Stimulated activated CD8-positive, alpha-beta memory T cell treated with anti-CD3 and anti-CD28 coated beads, Interleukin-4, amount 100 ng/mL, for 4 hours (primary cell): ENCODE data around the gene CYP2S1.

Experiments
- DNase-seq, 2 donors: peaks; one replicate each; pipeline ENCODE4 v3.0.0-alpha.2; 2020; ENCODE audit warnings: low read depth in 2 of 2, low spot score in 1 of 2

The CYP2S1 gene

GRCh38 chr19:41194157-41194552 is 1.1 kb downstream of the CYP2S1 start:
- DNase-seq: no peak

GRCh38 chr19:41195675-41196497 is 2.9 kb downstream of the CYP2S1 start:
- DNase-seq: no peak

- no peak for DNase-seq
Measured at GRCh38 chr19:41198559-41198958, 5.5 kb downstream of the CYP2S1 start.

- no peak for DNase-seq
Measured at GRCh38 chr19:41203371-41203770, 10.4 kb downstream of the CYP2S1 start.

GRCh38 chr19:41204338-41204737 is 11.3 kb downstream of the CYP2S1 start:
- DNase-seq: peak; percentile 64 to 67

- DNase-seq: no peak
Measured at GRCh38 chr19:41205995-41206394, 13.0 kb downstream of the CYP2S1 start.

- no peak for DNase-seq
Measured at GRCh38 chr19:41206456-41206855, 13.4 kb downstream of the CYP2S1 start.

- DNase-seq: no peak
Measured at GRCh38 chr19:41206926-41207750, 14.1 kb downstream of the CYP2S1 start.

- DNase-seq: no peak
Measured at GRCh38 chr19:41214161-41214560, 21.1 kb downstream of the CYP2S1 start.

- DNase-seq: no peak
Measured at GRCh38 chr19:41217741-41218140, 24.7 kb downstream of the CYP2S1 start.

- DNase-seq: no peak
Measured at GRCh38 chr19:41218249-41218614, 25.2 kb downstream of the CYP2S1 start.

GRCh38 chr19:41218615-41219507 is 25.8 kb downstream of the CYP2S1 start, which contains the start of gene AXL:
Gene AXL, plus strand, starts transcription at chr19:41219223. Its CDS starts 170 bp downstream, at chr19:41219393.
- no peak for DNase-seq

GRCh38 chr19:41219924-41220567 is 27.0 kb downstream of the CYP2S1 start:
- no peak for DNase-seq

- DNase-seq: no peak
Measured at GRCh38 chr19:41220811-41221210, 27.8 kb downstream of the CYP2S1 start.

- DNase-seq: no peak
Measured at GRCh38 chr19:41221514-41222205, 28.6 kb downstream of the CYP2S1 start.

GRCh38 chr19:41222240-41222639 is 29.2 kb downstream of the CYP2S1 start:
- DNase-seq: no peak

GRCh38 chr19:41223431-41224234 is 30.6 kb downstream of the CYP2S1 start:
- DNase-seq: no peak

GRCh38 chr19:41224632-41225031 is 31.6 kb downstream of the CYP2S1 start:
- no peak for DNase-seq
